GM18519 (cell line): ENCODE measurements around the gene DBP.

Experiments
- ATAC-seq: cut with Tn5 transposase; IDR thresholded peaks from one replicate; pipeline ENCODE4 v1.9.1; 2021; ENCODE audit warnings: mild to moderate bottlenecking, moderate library complexity; ENCODE audit not compliant: unreplicated experiment, low FRiP score

DBP gene

DNA sequence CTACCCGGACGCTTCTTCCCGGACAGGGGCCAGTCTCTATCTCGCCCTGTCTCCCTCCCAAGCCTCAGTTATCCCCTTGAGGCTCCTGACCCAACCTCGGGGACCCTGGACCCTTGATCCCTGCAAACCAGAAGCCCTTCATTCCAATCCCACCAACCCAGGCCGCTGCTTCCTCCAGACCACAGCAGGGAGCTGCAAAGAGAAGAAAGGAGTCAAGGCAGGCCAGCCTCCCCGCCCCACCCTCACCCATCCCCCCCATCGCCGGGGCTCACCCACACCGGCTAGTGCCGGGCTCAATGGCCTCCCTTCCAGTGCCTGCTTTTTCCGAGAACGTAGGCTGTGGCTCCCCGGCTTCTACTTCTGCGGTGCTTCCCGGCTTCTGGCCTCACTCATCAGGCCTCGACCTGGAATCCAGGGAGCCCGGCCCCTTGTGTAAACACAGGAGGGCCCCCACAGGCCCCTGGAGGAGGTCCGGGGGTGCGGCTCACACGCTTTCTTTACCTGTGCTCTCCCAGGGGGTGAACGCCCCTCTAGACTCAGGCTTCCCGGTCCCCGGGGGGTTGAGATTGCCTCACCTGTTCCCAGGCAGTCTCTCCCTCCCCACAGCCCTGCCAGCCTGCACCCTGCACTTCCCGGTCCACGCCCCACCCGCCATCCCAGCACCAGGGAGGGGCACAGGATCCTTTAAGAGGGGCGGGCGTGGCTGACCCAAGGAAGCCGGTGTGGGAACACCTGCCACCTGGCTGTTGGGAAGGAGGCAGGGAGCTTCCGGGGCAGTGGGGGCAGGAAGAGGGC, 22.5 kb downstream of the DBP start, which contains the start of gene FAM83E:
Gene FAM83E (minus strand): TSS at position 641 of the 795 bp plus-strand sequence. CDS start 1,704 bp downstream, outside the sequence.
- no peak for ATAC-seq

DNA sequence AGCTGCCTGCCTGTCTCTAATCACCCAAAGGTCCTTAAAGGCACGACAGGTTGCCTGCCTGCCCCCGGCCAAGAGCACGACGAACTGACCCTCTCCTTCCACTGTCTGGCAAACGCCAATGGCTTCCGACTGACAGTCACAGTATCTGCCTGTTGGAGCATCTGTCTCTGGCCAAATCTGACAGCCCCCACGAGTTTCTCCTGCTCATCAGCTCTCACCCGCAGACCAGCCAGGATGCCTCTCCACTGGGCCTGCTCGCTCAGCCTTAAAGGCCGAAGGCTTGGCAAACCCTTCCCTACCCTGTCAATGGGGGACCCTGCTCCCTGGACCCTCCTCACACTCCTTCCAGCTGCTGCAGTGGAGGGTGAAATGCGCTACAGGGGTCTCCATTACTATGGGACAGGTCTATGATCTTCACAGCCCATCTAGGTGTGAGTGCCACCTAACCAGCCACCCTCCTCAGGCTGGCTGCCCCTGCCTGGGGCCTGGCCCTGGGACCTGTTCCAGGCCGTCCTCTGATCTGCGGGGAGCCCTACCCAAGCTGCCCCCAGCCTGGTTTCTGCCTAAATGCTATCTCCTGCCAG, 23.2 kb downstream of the DBP start:
- no peak for ATAC-seq

DNA sequence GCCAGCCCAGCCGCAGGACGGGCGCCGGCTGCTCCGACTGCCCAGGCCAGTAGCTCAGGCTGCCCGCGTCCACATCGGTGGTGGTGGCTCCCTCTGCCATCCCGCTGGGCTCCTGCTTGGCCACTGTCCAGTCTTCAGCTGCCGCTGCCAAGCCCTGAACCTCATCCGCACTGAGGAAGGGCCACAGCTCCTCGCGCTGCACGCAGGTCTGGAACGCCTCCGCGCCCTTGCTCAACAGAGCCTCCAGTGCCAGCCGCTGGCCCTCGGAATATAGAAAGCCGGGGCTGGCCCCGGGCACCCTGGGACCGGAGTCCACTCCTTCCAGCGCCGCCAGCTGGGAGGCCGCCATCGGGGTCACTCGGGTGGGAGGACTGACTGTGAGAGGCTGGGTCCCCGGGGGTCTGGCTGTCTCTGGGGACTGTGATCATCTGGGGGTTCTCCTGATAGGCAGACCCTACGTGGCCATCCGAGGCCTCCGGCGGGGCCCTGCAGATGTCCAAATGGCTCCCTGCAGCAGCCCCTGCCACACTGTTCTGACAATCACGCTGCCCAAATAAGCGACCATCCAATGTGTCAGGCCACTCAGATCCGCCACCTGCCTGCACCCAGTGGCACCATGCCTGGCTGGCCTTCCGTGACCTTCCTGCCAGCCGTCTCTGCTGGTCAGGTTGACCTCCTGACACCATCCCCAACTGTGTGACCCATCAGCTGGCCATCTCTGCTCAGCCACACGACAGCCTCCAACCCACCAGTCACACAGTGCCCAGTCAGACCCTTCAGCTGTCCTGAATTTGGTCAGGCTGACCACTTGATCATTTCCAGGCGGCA, 23.9 kb downstream of the DBP start:
- no peak for ATAC-seq

DNA sequence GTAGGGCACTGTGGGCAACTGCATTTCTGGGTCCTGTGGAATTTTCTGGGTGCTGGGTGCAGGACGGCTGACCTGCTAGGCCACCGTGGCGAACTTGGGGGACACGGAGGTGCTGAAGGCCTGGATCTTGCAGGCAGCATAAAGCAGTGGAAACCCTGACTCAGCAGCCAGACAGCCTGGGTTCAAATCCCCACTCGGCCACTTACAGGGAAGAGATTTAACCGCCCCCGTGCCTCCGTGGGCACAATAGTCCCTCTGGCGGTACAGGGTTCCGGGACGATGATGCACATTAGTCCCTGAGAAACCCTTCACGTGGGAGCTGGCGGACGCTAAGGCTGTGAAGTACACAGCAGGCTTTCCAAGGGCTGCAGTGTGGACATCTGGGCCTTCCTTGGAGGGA, 25.3 kb downstream of the DBP start:
- ATAC-seq: no peak

DNA sequence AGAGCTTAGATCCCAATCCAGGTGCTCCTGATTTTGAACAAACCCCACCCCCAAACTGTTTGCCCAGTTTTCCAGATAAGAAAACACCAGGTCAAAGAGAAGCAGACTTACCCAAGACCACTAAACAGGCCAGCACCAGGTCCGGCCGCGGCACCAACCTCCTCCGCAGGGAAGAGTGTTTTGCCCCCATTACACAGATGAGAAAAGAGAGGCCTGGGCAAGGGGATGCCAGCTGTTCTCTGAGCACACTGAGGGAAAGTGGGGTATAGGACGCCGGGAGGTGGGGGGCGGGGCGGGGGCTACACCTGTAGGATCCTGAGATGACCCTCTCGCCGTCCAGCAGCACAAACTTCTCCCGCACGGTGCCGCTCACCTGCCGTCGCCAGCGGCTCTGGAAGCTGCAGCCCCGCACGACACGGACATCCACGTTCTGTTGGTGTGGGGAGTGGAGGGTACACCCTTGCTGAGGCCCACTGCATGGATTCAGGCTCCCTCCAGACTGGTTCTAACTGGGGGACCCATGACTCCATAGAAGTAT, 27.5 kb downstream of the DBP start:
- no peak for ATAC-seq

DNA sequence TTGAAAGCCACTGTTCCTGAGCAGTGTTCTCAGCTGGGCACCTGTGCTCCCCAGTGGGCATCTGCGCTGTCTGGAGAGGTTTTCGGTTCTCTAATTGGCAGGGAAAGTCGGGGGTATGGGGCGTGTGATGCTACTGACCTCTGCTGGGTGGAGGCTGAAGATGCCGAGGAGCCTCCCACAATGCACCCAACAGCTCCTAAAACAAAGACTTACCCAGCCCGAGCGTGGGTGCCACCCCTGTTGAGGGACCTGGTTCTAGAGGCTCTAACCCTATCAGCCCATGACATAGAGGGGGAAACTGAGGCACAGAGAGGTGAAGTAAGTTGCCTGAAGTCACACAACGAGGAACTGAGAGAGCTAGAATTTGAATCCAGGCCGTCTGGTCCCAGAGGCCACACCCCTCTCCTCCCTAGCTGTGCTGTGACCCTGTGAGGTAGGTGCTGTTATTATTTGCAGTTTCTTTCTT, 28.3 kb downstream of the DBP start:
- ATAC-seq: no peak

DNA sequence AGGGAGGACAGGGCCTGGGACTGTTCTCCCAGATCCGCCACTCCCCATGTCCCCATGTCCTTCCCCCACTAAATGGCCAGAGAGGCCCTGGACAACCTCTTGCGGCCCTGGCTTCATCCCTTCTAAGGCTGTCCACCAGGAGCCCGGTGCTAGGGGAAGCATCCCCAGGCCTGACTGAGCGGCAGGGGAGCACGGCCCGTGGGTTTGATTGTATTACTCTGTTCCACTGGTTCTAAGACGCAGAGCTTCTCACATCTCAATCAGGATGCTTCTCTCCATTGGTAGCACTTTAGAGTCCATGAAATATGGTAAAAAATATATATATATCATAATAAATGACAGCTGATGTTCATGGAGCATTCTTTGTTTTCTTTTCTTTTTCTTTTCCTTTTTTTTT, 29.8 kb downstream of the DBP start:
- ATAC-seq: no peak

DNA sequence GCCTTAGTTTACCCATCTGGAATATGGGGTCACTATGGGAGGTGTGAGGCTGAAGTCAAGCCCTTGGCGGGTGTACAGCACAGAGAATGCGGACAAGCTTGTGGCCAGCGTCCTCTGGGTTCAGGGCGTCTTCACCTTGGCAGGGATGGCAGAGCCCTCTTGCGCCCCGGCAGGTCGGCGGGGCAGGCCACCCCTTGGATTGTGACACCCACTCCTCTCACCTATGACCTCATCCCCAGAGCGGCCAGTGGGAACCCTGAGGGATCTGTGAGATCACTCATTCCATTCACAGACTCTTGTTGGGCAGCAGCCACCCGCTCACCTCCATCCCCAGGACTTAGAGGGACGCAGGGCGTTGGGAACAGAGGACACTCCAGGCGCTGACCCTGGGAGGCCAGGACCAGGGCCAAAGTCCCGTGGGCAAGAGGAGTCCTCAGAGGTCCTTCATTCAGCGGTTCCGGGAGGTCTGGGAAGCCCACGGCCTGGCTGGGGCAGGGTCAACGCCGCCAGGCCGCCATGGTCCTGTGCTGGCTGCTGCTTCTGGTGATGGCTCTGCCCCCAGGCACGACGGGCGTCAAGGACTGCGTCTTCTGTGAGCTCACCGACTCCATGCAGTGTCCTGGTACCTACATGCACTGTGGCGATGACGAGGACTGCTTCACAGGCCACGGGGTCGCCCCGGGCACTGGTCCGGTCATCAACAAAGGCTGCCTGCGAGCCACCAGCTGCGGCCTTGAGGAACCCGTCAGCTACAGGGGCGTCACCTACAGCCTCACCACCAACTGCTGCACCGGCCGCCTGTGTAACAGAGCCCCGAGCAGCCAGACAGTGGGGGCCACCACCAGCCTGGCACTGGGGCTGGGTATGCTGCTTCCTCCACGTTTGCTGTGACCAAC, 30.5 kb downstream of the DBP start, which contains the start of gene SPACA4:
Gene SPACA4 (plus strand): TSS at position 280 of the 896 bp plus-strand sequence. CDS start 237 bp downstream, at position 517.
- ATAC-seq: no peak

DNA sequence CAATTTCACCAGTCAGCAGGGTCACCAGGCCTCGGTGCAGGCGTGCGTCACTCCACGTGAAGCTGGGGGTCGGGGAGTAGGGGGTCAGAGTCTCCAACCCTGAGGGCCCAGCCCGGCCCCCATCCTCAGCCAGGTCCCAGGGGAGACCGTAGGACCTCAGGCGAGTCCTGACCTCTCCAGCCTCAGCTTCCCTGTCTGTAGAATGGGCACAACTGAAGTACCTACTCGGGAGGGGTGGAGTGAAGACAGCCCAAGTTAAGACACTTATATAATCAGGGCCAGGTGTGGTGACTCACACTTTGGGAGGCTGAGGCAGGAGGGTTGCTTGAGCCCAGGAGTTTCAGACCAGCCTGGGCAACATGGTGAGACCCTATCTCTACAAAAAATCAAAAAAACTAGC, 33.3 kb downstream of the DBP start:
- ATAC-seq: no peak

DNA sequence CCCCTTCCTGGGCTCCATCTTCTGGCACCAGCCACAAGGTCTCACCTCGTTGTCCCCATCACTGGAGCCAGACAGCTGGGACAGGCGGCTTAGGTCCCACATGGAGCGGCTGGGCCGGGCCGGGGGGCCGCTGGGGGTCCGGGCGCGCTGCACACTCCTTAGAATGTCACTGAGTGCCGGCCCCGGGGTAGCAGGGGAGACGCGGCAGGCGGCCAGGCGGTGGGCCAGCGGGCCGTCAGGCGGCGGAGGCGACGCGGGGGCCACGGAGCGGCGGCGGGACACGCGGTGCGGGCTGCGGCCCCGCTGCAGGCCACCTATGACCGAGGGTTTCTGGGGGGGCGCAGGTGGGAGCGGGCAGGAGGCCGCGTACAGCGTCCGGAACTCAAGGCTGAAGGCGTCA, 33.7 kb downstream of the DBP start:
- ATAC-seq: no peak

DNA sequence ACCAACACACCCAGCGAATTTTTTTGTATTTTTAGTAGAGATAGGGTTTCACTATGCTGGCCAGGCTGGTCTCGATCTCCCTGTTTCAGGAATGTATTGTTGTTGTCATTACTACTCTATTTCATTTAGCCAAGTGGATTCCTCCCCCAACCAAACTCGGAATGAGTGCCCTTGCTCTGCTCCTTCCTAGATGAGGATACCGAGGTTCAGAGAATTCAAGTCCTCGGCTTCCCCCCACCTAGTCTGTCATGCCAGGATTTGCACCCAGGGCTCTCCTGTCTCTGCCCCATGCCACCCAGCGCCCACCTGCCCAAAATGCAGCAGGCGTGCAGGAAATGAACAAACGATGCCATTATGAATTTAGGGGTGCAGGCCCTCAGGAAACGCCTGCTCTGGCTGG, 34.2 kb downstream of the DBP start:
- ATAC-seq: no peak

DNA sequence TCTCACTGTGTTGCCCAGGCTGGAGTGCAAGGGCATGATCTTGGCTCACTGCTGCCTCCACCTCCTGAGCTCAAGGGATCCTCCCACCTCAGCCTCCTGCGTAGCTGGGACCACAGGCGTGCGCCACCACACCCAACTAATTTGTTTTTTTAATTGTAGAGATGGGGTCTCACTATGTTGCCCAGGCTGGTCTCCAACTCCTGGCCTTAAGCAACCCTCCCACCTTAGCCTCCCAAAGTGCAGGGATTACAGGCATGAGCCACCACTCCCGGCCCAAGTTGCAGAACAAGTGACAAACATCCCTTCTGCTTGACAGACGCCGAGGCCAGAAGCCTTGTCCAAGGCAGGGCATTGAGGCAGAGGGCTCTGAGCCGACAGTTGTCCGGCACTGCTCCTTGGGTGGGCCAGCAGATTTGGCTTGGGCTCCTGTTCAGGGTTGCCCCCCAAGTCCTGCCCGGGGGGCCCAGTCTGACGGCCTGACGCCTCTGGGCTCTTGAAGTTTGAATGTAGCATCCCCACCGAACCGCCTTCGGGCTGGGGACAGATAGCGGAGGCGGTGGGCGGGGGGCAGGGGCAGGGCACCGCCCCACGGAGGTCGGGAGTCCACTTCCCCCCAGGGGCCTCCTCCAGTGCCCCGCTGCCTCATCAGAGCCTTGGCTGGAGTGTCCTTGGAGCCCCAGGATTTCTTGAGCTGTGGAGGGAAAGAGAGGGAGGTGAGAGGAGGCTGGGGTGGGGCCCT, 36.3 kb downstream of the DBP start:
- ATAC-seq: no peak

DNA sequence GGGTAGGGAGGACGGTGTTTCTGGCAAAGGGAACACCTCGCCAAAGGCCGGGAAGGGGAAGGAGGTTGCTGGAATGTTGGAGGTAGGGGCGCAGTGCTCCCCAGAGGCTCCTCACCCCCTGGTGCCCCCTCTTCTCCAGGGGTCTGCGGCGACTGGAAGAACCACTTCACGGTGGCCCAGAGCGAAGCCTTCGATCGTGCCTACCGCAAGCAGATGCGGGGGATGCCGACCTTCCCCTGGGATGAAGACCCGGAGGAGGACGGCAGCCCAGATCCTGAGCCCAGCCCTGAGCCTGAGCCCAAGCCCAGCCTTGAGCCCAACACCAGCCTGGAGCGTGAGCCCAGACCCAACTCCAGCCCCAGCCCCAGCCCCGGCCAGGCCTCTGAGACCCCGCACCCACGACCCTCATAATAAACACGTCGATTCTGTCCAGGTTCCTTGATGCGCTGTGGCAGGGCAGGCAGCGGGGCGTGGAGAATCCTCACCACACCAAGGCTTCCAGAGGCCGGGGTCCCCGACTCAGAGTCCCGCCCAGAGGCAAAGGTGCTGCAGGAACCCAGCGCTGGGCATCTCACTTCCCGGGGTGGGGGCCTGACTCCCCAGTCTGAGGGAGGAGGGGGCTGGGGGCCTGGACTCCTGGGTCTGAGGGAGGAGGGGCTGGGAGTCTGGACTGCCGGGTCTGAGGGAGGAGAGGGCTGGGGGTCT, 38.0 kb downstream of the DBP start:
- ATAC-seq: no peak

DNA sequence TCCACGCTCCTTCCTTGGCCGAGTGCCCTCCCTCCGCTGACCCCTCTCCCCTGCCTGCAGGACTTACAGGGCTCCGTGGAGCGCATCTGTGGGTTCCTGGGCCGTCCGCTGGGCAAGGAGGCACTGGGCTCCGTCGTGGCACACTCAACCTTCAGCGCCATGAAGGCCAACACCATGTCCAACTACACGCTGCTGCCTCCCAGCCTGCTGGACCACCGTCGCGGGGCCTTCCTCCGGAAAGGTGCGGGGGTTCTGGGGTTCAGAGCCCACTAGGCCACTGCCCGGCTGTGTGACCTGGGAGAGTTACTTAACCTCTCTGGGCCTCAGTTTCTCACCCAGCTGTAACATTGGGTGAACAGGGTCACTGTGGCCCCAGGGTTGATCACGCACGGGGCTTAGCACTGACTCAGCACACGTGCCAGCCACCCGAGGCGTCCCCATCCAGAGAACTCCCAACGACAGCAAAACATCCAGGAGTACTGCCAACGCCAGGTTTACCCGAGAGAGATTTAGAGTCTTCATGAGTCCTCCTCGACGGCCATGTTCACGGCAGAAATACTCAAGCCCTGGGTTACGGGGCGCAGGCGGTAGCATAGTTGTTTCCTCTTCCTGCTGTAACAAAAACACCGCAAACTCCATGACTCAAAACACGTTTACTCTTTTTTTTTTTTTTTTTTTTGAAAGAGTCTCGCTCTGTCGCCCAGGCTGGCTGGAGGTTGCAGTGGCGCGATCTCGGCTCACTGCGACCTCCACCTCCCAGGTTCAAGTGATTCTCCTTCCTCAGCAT, 40.3 kb downstream of the DBP start:
- no peak for ATAC-seq

DNA sequence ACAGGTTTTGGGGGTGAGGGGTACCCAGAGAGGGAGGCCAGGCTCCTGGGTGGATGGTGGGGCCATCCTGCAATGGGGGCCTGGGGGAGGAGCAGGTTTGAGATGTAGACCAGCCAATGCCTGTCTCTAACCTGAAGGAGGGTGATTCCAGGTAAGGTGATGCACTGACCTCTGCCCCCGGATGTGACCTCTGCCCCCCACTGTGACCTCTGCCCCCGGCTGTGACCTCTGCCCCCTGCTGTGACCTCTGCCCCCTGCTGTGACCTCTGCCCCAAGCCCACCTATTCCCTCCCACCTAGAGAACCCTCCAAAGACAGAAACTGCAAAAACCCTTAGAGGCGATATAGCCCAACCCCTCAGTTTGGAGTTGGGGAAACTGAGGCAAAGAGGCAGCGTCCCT, 40.9 kb downstream of the DBP start:
- no peak for ATAC-seq

DNA sequence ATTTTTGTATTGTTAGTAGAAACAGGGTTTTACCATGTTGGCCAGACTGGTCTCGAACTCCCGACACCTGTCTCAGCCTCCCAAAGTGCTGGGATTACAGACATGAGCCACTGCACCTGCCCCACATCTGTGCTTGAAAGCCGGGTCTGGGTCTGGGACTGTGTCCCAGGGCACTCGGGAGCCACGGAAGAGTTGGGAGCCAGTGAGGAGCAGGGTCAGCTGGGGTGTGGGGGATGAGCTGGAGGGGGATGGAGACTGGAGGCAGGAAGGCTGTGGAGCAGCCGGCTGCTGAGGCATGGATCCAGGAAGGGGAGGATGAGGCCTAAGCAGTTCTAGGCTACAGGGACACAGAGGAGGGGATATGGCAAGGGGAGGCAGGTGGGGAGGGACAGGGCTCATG, 41.3 kb downstream of the DBP start:
- no peak for ATAC-seq

DNA sequence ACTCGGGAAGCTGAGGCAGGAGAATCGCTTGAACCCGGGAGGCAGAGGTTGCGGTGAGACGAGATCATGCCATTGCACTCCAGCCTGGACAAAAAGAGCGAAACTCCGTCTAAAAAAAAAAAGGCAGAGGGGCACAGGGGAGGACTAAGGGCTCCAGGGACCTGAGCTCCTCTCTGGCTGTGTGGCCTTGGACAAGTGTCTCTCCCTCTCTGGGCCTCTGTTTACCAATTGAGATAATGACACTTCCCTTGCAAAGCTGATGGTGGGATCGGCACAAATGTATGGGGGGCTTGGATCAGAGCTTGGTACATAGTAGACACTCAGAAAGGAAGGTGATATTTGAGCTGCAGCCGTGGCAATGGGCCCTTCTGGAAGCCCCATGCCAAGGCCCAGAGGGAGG, 42.0 kb downstream of the DBP start:
- no peak for ATAC-seq

DNA sequence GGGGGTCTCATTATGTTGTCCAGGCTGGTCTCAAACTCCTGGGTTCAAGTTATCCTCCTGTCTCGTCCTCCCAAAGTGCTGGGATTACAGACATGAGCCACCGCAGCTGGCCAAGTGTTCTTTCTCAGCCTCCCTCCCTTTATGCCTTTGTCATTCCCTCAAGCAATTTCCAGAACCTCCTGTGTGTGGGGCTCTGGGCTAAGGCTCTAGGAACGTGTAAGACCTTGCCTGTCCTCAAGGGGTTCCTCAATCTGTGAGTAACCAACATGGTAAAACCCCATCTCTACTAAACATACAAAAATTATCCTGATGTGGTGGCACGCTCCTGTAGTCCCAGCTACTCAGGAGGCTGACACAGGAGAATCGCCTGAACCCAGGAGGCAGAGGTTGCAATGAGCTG, 46.2 kb downstream of the DBP start:
- ATAC-seq: no peak
